Spleen (tissue), 11 donors: Measurements from ENCODE around the gene CTSE. TPM values are rescaled to one million over a fixed set of nuclear protein-coding genes. Genes with fewer than 3 reads are reported as not detected.

Source experiments
- DNase-seq: peaks from one replicate; pipeline ENCODE4 v3.0.0-alpha.2; 2020
- H3K27ac ChIP-seq, 8 donors: fragments of 200-600 bp; sonication (generic) in 7 of 8; 1 replicate in 4 of 8; 2 replicates in 4 of 8; pipeline versions ENCODE4 v1.5.0 to v1.8.0; 2016 to 2021; ENCODE audit warnings: inconsistent platforms in 4 of 8, mild to moderate bottlenecking in 4 of 8, moderate library complexity in 1 of 8
- H3K27me3 ChIP-seq, 7 donors: fragments of 200-600 bp; sonication (generic) in 6 of 7; replicated peaks in 1 of 7; 1 replicate in 4 of 7; 2 replicates in 3 of 7; pipeline versions ENCODE4 v1.5.0 to v1.8.0; 2016 to 2021; ENCODE audit warnings: inconsistent platforms in 3 of 7, mild to moderate bottlenecking in 1 of 7
- H3K36me3 ChIP-seq, 6 donors: fragments of 200-600 bp; sonication (generic) in 5 of 6; 1 replicate in 4 of 6; 2 replicates in 2 of 6; pipeline versions ENCODE4 v1.5.0 to v1.8.0; 2016 to 2021; ENCODE audit warnings: inconsistent platforms in 2 of 6
- H3K4me1 ChIP-seq, 6 donors: fragments of 200-600 bp; sonication (generic) in 5 of 6; 1 replicate in 3 of 6; 2 replicates in 3 of 6; pipeline versions ENCODE4 v1.5.0 to v1.8.0; 2016 to 2021; ENCODE audit warnings: inconsistent platforms in 3 of 6
- H3K4me3 ChIP-seq, 8 donors: fragments of 200-600 bp; sonication (generic) in 7 of 8; 1 replicate in 4 of 8; 2 replicates in 4 of 8; pipeline versions ENCODE4 v1.5.0 to v1.8.0; 2016 to 2021; ENCODE audit warnings: inconsistent platforms in 4 of 8, mild to moderate bottlenecking in 4 of 8, moderate library complexity in 2 of 8
- H3K9me3 ChIP-seq, 8 donors: fragments of 200-600 bp; sonication (generic) in 7 of 8; 1 replicate in 4 of 8; 2 replicates in 4 of 8; pipeline versions ENCODE4 v1.5.0 to v1.8.0; 2016 to 2021; ENCODE audit warnings: inconsistent platforms in 4 of 8
- POLR2A ChIP-seq, 3 donors: fragments of 450-650 bp; IDR thresholded peaks; one replicate each; pipeline ENCODE4 v1.5.1; 2017; ENCODE audit warnings: antibody characterized with exemption in 3 of 3, mild to moderate bottlenecking in 1 of 3
- POLR2AphosphoS5 ChIP-seq, 3 donors: sonication (generic); formaldehyde crosslinking; IDR thresholded peaks; one replicate each; pipeline ENCODE4 v1.5.1; 2017; ENCODE audit warnings: antibody characterized with exemption in 3 of 3
- WGBS, 5 donors: extraction: QIAGEN DNeasy Blood & Tissue Kit in 3 of 5; methylation state at CpG; one replicate each; pipeline versions ENCODE4 v1.1.5 to v1.1.7; 2013 to 2018; 5-methylcytosine and 5-hydroxymethylcytosine counted together
- intact Hi-C: fragments of 100-400 bp; cut with DNase I; formaldehyde crosslinking; loops from one replicate; pipeline ENCODE4 v1.15.0; 2023; ENCODE audit warnings: low total_unique reads
- polyA plus RNA-seq, 3 donors: library from polyadenylated mRNA; stranded (reverse); fragments of 200-250 nt; gene quantifications; one replicate each; pipeline ENCODE4 v1.2.1, GENCODE V29; 2013
- total RNA-seq, 7 donors: library from RNA; depleted of rRNA in 3 of 7; stranded (reverse); fragments of >200 nt in 3 of 7; fragmentation: NEBNext Ultra II Directional in 4 of 7; extraction: Animal tissue kit (Norgen Biotek cat#: 25700) in 4 of 7; gene quantifications; one replicate each; pipeline versions ENCODE4 v1.1.0 to v1.2.1, GENCODE V29; 2016 to 2021
- TF ChIP-seq, protein P1 (sequence below), 11 experiments: fragments of 200-600 bp in 7 of 11; fragments of 450-650 bp in 4 of 11; sonication (generic) in 4 of 11; IDR thresholded peaks in 8 of 11; conservative IDR thresholded peaks in 3 of 11; 1 replicate in 7 of 11; 2 replicates in 4 of 11; pipeline versions ENCODE4 v1.4.0 to v1.8.0; 2016 to 2021; ENCODE audit warnings: antibody characterized with exemption in 11 of 11, inconsistent platforms in 4 of 11, mild to moderate bottlenecking in 1 of 11
- donor health status: healthy with polysubstance abuse.
- donor health status: DM: no; HTN: no; CAD: no; lungs with moderate emphysema.
- donor health status: DM: no; HTN: no; CAD: no.
- donor health status: Bipolar disorder and iron deficiency.
- donor health status: healthy.
- donor health status: DM: no; HTN: no; CAD: no.
- donor health status: DM: yes; HTN: yes; CAD: no.

The CTSE gene
- total and polyA plus RNA-seq, 10 donors = 0.06 to 0.66 (median 0.11) TPM; not detected in 5

DNA sequence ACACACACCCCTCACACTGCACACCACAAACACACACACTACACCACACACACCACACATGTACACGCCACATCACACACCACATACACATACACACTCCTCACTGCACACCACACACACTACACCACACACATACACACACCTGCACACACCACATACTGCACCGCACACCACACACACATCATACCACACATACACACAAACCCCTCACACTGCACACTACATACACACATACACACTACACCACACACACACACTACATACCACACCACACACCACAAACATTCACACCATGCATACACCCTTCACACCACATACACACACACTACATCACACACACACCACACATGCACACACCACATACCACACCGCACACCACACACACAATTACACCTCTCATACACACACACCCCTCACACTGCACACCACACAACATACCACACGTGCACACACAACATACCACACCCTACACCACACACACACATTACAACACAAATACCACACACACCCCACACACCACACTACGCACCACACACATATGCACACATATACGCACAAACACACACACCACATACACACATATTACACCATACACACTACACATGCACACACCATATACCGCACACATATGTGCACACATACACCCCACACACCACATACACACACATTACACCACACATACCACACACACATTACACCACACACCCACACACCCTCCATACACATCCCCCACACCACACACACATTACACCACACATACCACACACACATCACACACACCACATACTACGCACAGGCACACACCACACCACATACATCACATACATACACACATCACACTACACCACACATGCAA lies 50.1 kb downstream of the CTSE start:
- no peaks in the 10 kb centered on the region for H3K27me3 ChIP-seq
- WGBS, 5 donors = 93 to 99% (median 96%) methylated on average over 8 of the region's 8 CpGs
- no peak overlapping the region for H3K27ac ChIP-seq
- H3K36me3 ChIP-seq = no peaks in the 10 kb centered on the region
- no peaks in the 10 kb centered on the region for H3K9me3 ChIP-seq
- intact Hi-C loops = no loop called here
- peaks cover 0 to 5% (median 0%) of the 10 kb centered on the region in 6 donors for H3K4me1 ChIP-seq
- TF ChIP-seq POLR2AphosphoS5 (IDR thresholded peaks at IDR 0.05) (no peak), POLR2A (IDR thresholded peaks at IDR 0.05) (no peak)
- TF ChIP-seq, protein P1, sequence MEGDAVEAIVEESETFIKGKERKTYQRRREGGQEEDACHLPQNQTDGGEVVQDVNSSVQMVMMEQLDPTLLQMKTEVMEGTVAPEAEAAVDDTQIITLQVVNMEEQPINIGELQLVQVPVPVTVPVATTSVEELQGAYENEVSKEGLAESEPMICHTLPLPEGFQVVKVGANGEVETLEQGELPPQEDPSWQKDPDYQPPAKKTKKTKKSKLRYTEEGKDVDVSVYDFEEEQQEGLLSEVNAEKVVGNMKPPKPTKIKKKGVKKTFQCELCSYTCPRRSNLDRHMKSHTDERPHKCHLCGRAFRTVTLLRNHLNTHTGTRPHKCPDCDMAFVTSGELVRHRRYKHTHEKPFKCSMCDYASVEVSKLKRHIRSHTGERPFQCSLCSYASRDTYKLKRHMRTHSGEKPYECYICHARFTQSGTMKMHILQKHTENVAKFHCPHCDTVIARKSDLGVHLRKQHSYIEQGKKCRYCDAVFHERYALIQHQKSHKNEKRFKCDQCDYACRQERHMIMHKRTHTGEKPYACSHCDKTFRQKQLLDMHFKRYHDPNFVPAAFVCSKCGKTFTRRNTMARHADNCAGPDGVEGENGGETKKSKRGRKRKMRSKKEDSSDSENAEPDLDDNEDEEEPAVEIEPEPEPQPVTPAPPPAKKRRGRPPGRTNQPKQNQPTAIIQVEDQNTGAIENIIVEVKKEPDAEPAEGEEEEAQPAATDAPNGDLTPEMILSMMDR (IDR thresholded peaks at IDR 0.05 in 8 of 11, conservative IDR thresholded peaks at IDR 0.05 in 3 of 11) = no peak
- no peak overlapping the region for H3K4me3 ChIP-seq
- DNase-seq = no peak

DNA sequence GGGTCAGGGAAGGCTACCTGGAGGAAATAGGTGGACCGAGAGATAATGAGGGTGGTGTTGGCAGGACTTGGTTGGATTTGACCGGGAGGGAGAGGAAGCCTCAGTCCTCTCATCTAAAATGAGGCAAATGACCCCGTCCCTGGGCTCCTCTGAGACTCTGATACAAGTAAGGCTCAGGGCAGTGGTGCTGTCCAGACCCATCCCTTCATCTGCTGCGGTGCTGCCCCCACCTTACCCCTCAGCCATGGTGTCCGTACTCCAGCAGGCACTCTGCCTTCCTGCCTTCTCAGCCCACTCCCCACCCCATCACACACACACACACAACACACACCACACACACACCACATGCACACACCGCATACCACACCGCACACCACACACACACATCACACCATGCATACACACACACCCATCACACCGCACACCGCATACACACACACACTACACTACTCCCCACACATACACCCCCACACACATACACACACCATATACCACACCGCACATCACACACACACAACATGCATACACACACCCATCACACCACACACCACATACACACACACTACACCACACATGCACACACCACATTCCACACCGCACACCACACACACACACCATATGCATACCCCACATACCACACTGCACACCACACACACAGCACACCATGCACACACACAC lies 51.1 kb downstream of the CTSE start:
- TF ChIP-seq, protein P1 (IDR thresholded peaks at IDR 0.05 in 8 of 11, conservative IDR thresholded peaks at IDR 0.05 in 3 of 11) = no peak
- TF ChIP-seq POLR2A (IDR thresholded peaks at IDR 0.05) = no peak
- TF ChIP-seq POLR2AphosphoS5 (IDR thresholded peaks at IDR 0.05) = no peak
- no peak overlapping the region for H3K4me3 ChIP-seq
- H3K36me3 ChIP-seq = no peaks in the 10 kb centered on the region
- no peak overlapping the region for H3K27ac ChIP-seq
- intact Hi-C loops = no loop called here
- WGBS, 5 donors = 82 to 87% (median 84%) methylated on average over 11 of the region's 11 CpGs
- no peaks in the 10 kb centered on the region for H3K9me3 ChIP-seq
- H3K4me1 ChIP-seq = peaks cover 0 to 5% (median 0%) of the 10 kb centered on the region in 6 donors
- no peaks in the 10 kb centered on the region for H3K27me3 ChIP-seq
- DNase-seq = no peak

DNA sequence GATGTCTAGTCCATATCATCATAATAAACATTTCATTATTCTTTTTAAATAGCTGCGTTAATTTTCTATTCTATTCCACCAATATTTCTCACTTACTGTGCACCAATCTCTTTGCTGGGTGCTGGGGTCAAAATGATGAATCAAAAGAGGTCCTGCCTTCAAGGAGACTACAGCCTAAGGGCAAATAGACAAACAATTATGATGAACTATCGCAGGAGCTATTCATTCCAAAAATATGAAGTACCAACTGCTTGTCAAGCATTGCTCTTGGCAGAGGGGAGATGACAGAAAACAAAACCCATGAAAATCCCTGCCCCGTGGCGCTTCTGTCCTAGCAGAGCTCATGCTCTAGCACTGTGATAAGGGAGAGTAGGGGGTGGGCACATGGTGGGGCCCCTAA lies 51.6 kb downstream of the CTSE start:
- Histone ChIP-seq H3K4me3 (no peak overlapping the region), H3K27ac (no peak overlapping the region), H3K36me3 (no peaks in the 10 kb centered on the region), H3K27me3 (no peaks in the 10 kb centered on the region), H3K9me3 (no peaks in the 10 kb centered on the region), H3K4me1 (peaks cover 0 to 5% (median 0%) of the 10 kb centered on the region in 6 donors)
- 71 to 89% (median 80%) methylated on average over 4 of the region's 4 CpGs for WGBS, 5 donors
- TF ChIP-seq, protein P1 (IDR thresholded peaks at IDR 0.05 in 8 of 11, conservative IDR thresholded peaks at IDR 0.05 in 3 of 11) = no peak
- TF ChIP-seq POLR2A (IDR thresholded peaks at IDR 0.05) (no peak), POLR2AphosphoS5 (IDR thresholded peaks at IDR 0.05) (no peak)
- DNase-seq = no peak
- intact Hi-C loops = no loop called here

DNA sequence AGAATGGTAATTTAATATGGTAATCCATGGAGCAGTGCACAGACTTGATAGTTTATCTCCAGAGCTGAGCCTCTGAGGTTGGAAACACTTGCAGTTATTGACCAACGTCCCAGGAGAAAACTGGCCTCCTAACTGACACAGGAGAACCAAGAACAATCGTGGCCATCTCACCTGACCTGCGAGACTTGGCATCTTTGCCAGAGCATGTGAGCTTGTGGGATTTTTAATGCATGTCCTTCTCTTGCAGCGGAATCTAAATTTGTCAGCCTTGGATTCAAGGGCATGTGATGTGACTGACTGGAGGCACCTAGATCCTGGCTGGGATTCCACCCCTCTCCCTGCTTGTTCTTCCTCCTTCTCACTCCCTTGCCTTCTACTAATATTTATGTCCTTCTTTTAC lies 52.6 kb downstream of the CTSE start:
- TF ChIP-seq POLR2A (IDR thresholded peaks at IDR 0.05) (no peak), POLR2AphosphoS5 (IDR thresholded peaks at IDR 0.05) (no peak)
- TF ChIP-seq, protein P1 (IDR thresholded peaks at IDR 0.05 in 8 of 11, conservative IDR thresholded peaks at IDR 0.05 in 3 of 11) = no peak
- H3K4me1 ChIP-seq = peaks cover 0 to 5% (median 0%) of the 10 kb centered on the region in 6 donors
- 61 to 89% (median 67%) methylated on average over 4 of the region's 4 CpGs for WGBS, 5 donors
- H3K27me3 ChIP-seq = no peaks in the 10 kb centered on the region
- H3K36me3 ChIP-seq = no peaks in the 10 kb centered on the region
- no peak overlapping the region for H3K27ac ChIP-seq
- intact Hi-C loops = no loop called here
- H3K9me3 ChIP-seq = no peaks in the 10 kb centered on the region
- H3K4me3 ChIP-seq = no peak overlapping the region
- DNase-seq = no peak
